Activated CD8-positive, alpha-beta T cell treated with anti-CD3 and anti-CD28 coated beads for 36 hours (primary cell): Measurements from ENCODE around the gene PRDM16. TPM values are rescaled to one million over a fixed set of nuclear protein-coding genes. Genes with fewer than 3 reads are reported as not detected.

Source experiments
- ATAC-seq: fragments of 200-7000 bp; cut with Tn5 transposase; one replicate; pipeline ENCODE4 v1.10.0; 2021; ENCODE audit warnings: mild to moderate bottlenecking, moderate library complexity
- CTCF ChIA-PET: fragments of 350-600 bp; sonication (Branson Sonifier 250); formaldehyde crosslinking; loops from one replicate; lab custom pipeline; 2021; ENCODE audit warnings: antibody characterized with exemption; lab: Charles Lee
- POLR2A ChIA-PET: fragments of 350-600 bp; sonication (Branson Sonifier 250); formaldehyde crosslinking; loops from one replicate; lab custom pipeline; 2021; ENCODE audit warnings: antibody characterized with exemption; lab: Charles Lee
- DNase-seq: peaks from one replicate; pipeline ENCODE4 v3.0.0-alpha.2; 2020
- H3K27ac Mint-ChIP-seq: one replicate; pipeline ENCODE4 v1.8.0; 2021; ENCODE audit warnings: mild to moderate bottlenecking, mixed read lengths
- H3K27me3 Mint-ChIP-seq: one replicate; pipeline ENCODE4 v1.8.0; 2021; ENCODE audit warnings: mixed read lengths
- H3K36me3 Mint-ChIP-seq: one replicate; pipeline ENCODE4 v1.8.0; 2021; ENCODE audit warnings: low read depth, mixed read lengths
- H3K4me1 Mint-ChIP-seq: one replicate; pipeline ENCODE4 v1.8.0; 2021; ENCODE audit warnings: low read depth, mixed read lengths
- H3K4me3 Mint-ChIP-seq: one replicate; pipeline ENCODE4 v1.8.0; 2021; ENCODE audit warnings: mild to moderate bottlenecking, moderate library complexity, mixed read lengths
- H3K9me3 Mint-ChIP-seq: one replicate; pipeline ENCODE4 v1.8.0; 2021; ENCODE audit warnings: mixed read lengths
- intact Hi-C: fragments of 100-400 bp; cut with micrococcal nuclease; formaldehyde crosslinking; loops from one replicate; pipeline ENCODE4 v1.10.0; 2022
- total RNA-seq, 2 experiments: library from RNA; stranded (reverse); gene quantifications; one replicate each; pipeline ENCODE4 v1.2.3, GENCODE V29; 2021
- TF ChIP-seq, protein P1 (sequence below): fragments of 200-600 bp; IDR thresholded peaks from one replicate; pipeline ENCODE4 v1.8.0; 2022; ENCODE audit warnings: antibody characterized with exemption, mild to moderate bottlenecking

The PRDM16 gene
- total RNA-seq, 2 experiments from 2014 or later = 0.29 to 0.49 TPM

DNA sequence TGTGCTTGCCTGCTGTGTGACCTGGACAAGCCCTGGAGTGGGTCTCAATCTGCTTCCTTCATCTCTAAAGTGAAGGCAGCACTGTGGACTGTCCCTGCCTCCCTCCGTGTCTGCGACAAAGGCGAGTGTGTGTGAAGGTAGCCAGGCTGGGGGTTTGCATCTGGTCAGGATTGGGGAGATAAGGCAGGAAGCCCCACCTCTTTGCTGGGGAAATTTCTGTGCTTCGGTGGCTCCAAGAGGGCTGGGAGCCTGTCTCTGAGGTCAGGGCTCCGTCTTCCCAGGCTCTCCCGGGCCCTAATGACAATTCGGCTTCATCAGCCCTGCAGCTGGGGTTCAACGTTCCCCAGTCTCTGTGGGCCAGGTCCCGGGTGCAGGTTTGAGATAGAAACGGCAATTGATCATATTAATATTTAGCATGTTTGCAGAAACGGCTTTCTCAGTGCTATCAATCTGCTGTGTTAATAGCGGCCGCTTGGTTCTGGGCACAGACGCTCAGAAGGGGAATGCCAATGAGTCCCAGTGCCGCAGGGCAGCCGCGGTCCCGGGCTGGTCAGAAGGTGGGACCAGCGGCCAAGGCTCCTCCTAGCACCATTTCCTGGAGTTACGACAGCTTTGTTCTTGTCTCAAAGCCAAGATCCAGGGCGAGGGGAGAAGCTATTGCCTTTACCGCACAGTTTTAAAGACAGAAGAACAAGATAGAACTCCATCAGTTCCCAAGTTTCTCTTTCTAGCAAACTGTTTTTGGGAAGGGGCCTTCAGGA is 105.7 kb downstream of the PRDM16 start:
- DNase-seq (no peak), ATAC-seq (no peak)
- no peaks in the 10 kb centered on the region for H3K36me3 Mint-ChIP-seq
- intact Hi-C loops = no loop called here
- no peaks in the 10 kb centered on the region for H3K4me1 Mint-ChIP-seq
- H3K27me3 Mint-ChIP-seq = peaks cover 28% of the 10 kb centered on the region
- H3K9me3 Mint-ChIP-seq = no peaks in the 10 kb centered on the region
- H3K4me3 Mint-ChIP-seq = no peak overlapping the region
- ChIA-PET CTCF (no interaction called here), POLR2A (no interaction called here)
- TF ChIP-seq, protein P1, sequence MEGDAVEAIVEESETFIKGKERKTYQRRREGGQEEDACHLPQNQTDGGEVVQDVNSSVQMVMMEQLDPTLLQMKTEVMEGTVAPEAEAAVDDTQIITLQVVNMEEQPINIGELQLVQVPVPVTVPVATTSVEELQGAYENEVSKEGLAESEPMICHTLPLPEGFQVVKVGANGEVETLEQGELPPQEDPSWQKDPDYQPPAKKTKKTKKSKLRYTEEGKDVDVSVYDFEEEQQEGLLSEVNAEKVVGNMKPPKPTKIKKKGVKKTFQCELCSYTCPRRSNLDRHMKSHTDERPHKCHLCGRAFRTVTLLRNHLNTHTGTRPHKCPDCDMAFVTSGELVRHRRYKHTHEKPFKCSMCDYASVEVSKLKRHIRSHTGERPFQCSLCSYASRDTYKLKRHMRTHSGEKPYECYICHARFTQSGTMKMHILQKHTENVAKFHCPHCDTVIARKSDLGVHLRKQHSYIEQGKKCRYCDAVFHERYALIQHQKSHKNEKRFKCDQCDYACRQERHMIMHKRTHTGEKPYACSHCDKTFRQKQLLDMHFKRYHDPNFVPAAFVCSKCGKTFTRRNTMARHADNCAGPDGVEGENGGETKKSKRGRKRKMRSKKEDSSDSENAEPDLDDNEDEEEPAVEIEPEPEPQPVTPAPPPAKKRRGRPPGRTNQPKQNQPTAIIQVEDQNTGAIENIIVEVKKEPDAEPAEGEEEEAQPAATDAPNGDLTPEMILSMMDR = no peak
- no peak overlapping the region for H3K27ac Mint-ChIP-seq

DNA sequence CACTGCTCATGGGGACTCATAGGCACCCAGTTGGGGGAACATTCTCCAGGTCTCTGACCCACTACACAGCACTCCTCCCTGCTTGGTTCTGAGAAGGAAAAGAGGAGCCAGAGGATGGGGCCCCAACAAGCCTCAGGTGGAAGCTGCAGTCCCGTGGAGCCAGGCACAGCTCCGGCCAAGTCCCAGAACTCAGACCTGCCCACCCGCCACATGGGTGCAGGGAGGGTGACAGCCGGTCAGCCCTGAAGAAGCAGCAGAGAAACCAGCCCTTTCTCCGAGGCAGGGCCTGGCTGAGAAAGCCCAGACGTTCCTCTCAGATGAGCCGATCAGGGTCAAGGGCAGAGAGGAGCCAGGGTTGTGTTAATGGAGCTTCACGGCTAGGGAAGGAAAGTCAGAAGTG is 106.5 kb downstream of the PRDM16 start:
- H3K4me1 Mint-ChIP-seq = no peaks in the 10 kb centered on the region
- ChIA-PET CTCF (no interaction called here), POLR2A (no interaction called here)
- intact Hi-C loops = no loop called here
- TF ChIP-seq, protein P1 = no peak
- H3K36me3 Mint-ChIP-seq = no peaks in the 10 kb centered on the region
- ATAC-seq (no peak), DNase-seq (no peak)
- no peaks in the 10 kb centered on the region for H3K9me3 Mint-ChIP-seq
- H3K27me3 Mint-ChIP-seq = peaks cover 28% of the 10 kb centered on the region
- no peak overlapping the region for H3K4me3 Mint-ChIP-seq
- H3K27ac Mint-ChIP-seq = no peak overlapping the region

DNA sequence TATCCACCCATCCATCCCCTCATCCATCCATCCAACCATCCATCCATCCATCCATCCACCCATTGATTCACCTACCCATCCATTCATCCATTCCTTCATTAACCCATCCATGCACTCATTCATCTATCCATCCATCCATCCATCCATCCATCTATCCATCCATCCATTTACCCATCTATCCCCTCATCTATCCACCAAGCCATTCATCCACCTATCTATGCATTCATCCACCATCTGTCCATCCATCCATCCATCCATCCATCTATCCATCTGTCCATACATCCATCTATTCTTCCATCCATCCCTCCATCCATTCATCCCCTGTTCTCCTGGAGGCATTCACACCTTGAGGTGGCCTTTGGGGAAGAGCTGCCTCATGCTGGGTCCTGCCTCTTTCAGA is 107.0 kb downstream of the PRDM16 start:
- intact Hi-C loops = no loop called here
- Mint-ChIP-seq H3K4me1 (no peaks in the 10 kb centered on the region), H3K36me3 (no peaks in the 10 kb centered on the region), H3K4me3 (no peak overlapping the region), H3K27me3 (peaks cover 25% of the 10 kb centered on the region), H3K9me3 (no peaks in the 10 kb centered on the region), H3K27ac (no peak overlapping the region)
- DNase-seq (no peak), ATAC-seq (no peak)
- ChIA-PET POLR2A (no interaction called here), CTCF (no interaction called here)
- TF ChIP-seq, protein P1 = no peak

DNA sequence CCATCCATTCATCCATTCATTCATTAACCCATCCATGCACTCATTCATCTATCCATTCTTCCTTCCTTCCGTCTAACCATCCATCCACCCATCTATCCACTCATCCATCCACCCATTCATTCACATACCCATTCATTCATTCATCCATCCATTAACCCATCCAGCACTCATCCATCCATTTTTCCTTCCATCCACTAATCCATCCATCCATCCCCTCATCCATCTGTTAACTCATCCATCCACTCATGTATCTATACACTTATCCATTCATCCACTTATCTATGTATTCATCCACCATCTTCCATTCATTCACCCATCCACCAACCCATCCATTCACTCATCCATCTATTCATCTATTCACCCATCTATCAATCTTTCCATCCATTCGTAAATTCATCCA is 107.8 kb downstream of the PRDM16 start:
- Mint-ChIP-seq H3K36me3 (no peaks in the 10 kb centered on the region), H3K9me3 (no peaks in the 10 kb centered on the region), H3K27ac (no peak overlapping the region), H3K27me3 (peaks cover 22% of the 10 kb centered on the region), H3K4me3 (no peak overlapping the region), H3K4me1 (no peaks in the 10 kb centered on the region)
- POLR2A ChIA-PET = no interaction called here
- CTCF ChIA-PET = no interaction called here
- ATAC-seq = no peak
- TF ChIP-seq, protein P1 = no peak
- intact Hi-C loops = no loop called here
- DNase-seq = no peak

DNA sequence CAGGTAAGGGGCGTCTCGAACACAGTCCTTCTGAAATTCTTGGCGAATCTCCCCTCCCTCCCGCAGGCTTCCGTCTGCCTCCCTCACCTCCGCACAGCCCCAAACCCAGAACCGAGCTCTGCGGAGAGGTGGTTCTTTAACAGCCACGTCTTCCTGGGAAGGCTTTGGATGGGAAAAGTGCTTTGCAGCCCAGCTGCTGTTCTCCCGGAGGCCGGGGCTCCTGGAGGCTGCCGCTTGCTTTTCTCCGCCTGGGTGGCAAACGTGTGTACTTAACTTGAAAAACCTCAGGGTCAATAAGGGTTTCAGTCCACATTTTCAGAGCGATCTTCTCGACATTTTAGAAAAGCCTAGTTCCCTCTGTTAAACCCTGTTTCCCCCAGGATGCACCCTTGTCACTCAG is 109.3 kb downstream of the PRDM16 start:
- Mint-ChIP-seq H3K4me1 (no peaks in the 10 kb centered on the region), H3K27ac (no peak overlapping the region), H3K4me3 (no peak overlapping the region), H3K36me3 (no peaks in the 10 kb centered on the region), H3K27me3 (peaks cover 9% of the 10 kb centered on the region), H3K9me3 (no peaks in the 10 kb centered on the region)
- POLR2A ChIA-PET = no interaction called here
- TF ChIP-seq, protein P1 = no peak
- DNase-seq = no peak
- CTCF ChIA-PET = no interaction called here
- intact Hi-C loops = no loop called here
- no peak for ATAC-seq
